K562 (cell line): ENCODE data around the gene C17orf50. TPM values are rescaled to one million over a fixed set of nuclear protein-coding genes. Genes with fewer than 3 reads are reported as not detected.

ENCODE experiments used
- ARNT ChIP-seq, 2 experiments: fragments of 450-650 bp; IDR thresholded peaks; 2 replicates each; pipeline ENCODE4 v1.6.1; 2016; ENCODE audit warnings: mild to moderate bottlenecking in 1 of 2
- ASH1L ChIP-seq: fragments of 450-650 bp; IDR thresholded peaks from 2 replicates; pipeline ENCODE4 v1.6.1; 2018; ENCODE audit warnings: borderline replicate concordance, mild to moderate bottlenecking, low read depth; ENCODE audit not compliant: partially characterized antibody
- DPF2 ChIP-seq: fragments of 450-650 bp; IDR thresholded peaks from 2 replicates; pipeline ENCODE4 v1.6.1; 2016
- FOXJ2 ChIP-seq: fragments of 200-800 bp; sonication (Bioruptor generic); IDR thresholded peaks from 2 replicates; pipeline ENCODE4 v1.6.1; 2016; ENCODE audit warnings: missing genetic modification characterization, missing compliant biosample characterization
- FOXJ3 ChIP-seq: sonication (generic); formaldehyde crosslinking; IDR thresholded peaks from 2 replicates; pipeline ENCODE4 v1.4.0; 2020; ENCODE audit warnings: mild to moderate bottlenecking, missing genetic modification reagents
- GTF3C2 ChIP-seq: IDR thresholded peaks from 3 replicates; pipeline ENCODE4 v1.6.1; 2011; ENCODE audit warnings: borderline replicate concordance, mild to moderate bottlenecking, moderate library complexity; ENCODE audit not compliant: insufficient read length; ENCODE audit errors: extremely low read depth
- LARP7 ChIP-seq: fragments of 450-650 bp; IDR thresholded peaks from 2 replicates; pipeline ENCODE4 v1.6.1; 2016
- MAFG ChIP-seq: fragments of 450-650 bp; conservative IDR thresholded peaks from 2 replicates; pipeline ENCODE4 v1.6.1; 2016; ENCODE audit warnings: missing genetic modification characterization, missing compliant biosample characterization
- MEF2D ChIP-seq: conservative IDR thresholded peaks from 2 replicates; pipeline ENCODE4 v1.6.1; 2016; ENCODE audit warnings: low read depth, missing genetic modification characterization, missing compliant biosample characterization
- MIER1 ChIP-seq: fragments of 450-650 bp; IDR thresholded peaks from 2 replicates; pipeline ENCODE4 v1.6.1; 2016; ENCODE audit warnings: antibody characterized with exemption, mild to moderate bottlenecking, low read depth
- NCOA6 ChIP-seq: fragments of 450-650 bp; IDR thresholded peaks from 2 replicates; pipeline ENCODE4 v1.6.1; 2017; ENCODE audit warnings: mild to moderate bottlenecking
- NR1H2 ChIP-seq: sonication (generic); formaldehyde crosslinking; IDR thresholded peaks from 2 replicates; pipeline ENCODE4 v1.4.0; 2020; ENCODE audit warnings: mild to moderate bottlenecking, missing genetic modification reagents
- PATZ1 ChIP-seq: fragments of 250-450 bp; sonication (Bioruptor Pico); IDR thresholded peaks from 2 replicates; pipeline ENCODE4 v1.5.0; 2020; ENCODE audit warnings: mild to moderate bottlenecking, borderline replicate concordance
- U2AF2 ChIP-seq: fragments of 200-400 bp; formaldehyde crosslinking; optimal IDR thresholded peaks from 2 replicates; pipeline ENCODE3; 2017; ENCODE audit warnings: low read depth, mild to moderate bottlenecking, low read length
- ZBED1 ChIP-seq: IDR thresholded peaks from 2 replicates; pipeline ENCODE4 v1.6.1; 2014
- ZC3H8 ChIP-seq: fragments of 450-650 bp; IDR thresholded peaks from 2 replicates; pipeline ENCODE4 v1.6.1; 2017
- ZNF239 ChIP-seq: fragments of 250-450 bp; sonication (Bioruptor Pico); IDR thresholded peaks from 2 replicates; pipeline ENCODE4 v1.4.0; 2020; ENCODE audit warnings: mild to moderate bottlenecking
- ZNF695 ChIP-seq: fragments of 450-650 bp; formaldehyde crosslinking; IDR thresholded peaks from 2 replicates; pipeline ENCODE4 v1.4.0; 2020; ENCODE audit warnings: mild to moderate bottlenecking, moderate library complexity
- ZNF778 ChIP-seq: fragments of 450-650 bp; formaldehyde crosslinking; IDR thresholded peaks from 2 replicates; pipeline ENCODE4 v1.4.0; 2020; ENCODE audit warnings: mild to moderate bottlenecking, moderate library complexity
- polyA plus RNA-seq, 8 experiments: library from polyadenylated mRNA; depleted of rRNA in 4 of 8; stranded (reverse) in 5 of 8; unstranded in 3 of 8; fragments of >200 nt; fragmentation: Nextera tagmentation in 2 of 8; fragmentation: Illumina TruSeq in 1 of 8; extraction: Ambion mirVana in 2 of 8; extraction: Trizol in 1 of 8; gene quantifications; 2 replicates each; pipeline versions ENCODE4 v1.2.1 to v1.2.3, GENCODE V29; 2011 to 2014; ENCODE audit warnings: inconsistent platforms in 1 of 8, missing spikeins in 1 of 8
- total RNA-seq, 7 experiments: library from RNA; depleted of rRNA in 6 of 7; stranded (reverse); fragments of >200 nt in 6 of 7; fragmentation: Illumina TruSeq in 2 of 7; extraction: Trizol in 2 of 7; gene quantifications; 2 replicates each; pipeline versions ENCODE4 v1.2.1 to v1.2.3, GENCODE V29; 2011 to 2021; ENCODE audit warnings: low replicate concordance in 1 of 7
- TF ChIP-seq, protein P1 (sequence below): fragments of 250-450 bp; sonication (Bioruptor Pico); IDR thresholded peaks from 2 replicates; pipeline ENCODE4 v1.8.0; 2021; ENCODE audit warnings: moderate library complexity, mild to moderate bottlenecking, inconsistent platforms

Gene C17orf50
- total and polyA plus RNA-seq, 9 of the 15 experiments (the other 6 are each of a cell fraction or from before 2014, with no cell fraction given) = not detected

DNA sequence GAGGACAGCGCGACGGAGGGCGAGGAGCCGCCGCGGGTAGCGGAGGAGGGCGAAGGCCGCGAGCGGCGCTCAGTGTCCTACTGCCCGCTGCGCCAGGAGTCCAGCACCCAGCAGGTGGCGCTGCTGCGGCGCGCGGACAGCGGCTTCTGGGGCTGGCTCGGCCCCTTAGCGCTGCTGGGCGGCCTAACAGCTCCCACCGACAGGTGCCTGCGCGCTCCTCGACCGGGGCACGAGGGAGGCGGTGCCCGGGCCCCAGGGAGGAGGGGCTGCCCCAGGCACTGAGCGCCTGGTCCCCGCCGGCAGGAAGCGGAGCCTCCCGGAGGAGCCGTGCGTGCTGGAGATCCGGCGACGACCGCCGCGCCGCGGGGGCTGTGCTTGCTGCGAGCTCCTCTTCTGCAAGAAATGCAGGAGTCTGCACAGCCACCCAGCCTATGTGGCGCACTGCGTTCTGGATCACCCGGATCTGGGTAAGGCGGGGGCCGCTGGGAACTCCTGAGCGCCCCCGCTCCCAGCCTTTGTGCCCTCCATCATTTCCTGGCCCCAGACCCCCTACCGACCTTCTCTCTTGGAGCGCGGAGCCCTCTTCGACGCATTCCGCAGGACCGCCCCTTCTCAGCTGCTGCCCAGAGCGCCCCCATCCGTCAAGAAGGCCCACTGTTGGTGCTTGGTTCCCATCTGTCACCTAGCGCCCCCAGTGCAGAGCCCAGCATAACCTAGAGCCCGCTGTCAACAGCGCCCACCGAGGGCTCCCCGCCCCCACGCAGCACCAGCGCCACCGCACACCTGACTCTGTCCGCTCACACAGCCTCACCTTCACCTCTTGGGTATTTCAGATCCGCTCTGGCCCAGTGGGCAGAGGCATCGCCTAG lies 3.7 kb downstream of the C17orf50 start (continued):
- TF ChIP-seq, protein P1, sequence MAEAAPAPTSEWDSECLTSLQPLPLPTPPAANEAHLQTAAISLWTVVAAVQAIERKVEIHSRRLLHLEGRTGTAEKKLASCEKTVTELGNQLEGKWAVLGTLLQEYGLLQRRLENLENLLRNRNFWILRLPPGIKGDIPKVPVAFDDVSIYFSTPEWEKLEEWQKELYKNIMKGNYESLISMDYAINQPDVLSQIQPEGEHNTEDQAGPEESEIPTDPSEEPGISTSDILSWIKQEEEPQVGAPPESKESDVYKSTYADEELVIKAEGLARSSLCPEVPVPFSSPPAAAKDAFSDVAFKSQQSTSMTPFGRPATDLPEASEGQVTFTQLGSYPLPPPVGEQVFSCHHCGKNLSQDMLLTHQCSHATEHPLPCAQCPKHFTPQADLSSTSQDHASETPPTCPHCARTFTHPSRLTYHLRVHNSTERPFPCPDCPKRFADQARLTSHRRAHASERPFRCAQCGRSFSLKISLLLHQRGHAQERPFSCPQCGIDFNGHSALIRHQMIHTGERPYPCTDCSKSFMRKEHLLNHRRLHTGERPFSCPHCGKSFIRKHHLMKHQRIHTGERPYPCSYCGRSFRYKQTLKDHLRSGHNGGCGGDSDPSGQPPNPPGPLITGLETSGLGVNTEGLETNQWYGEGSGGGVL = no peak
- TF ChIP-seq ASH1L (no peak), MEF2D (tag) (no peak), ZNF778 (CRISPR knock-in tag) (no peak), ZC3H8 (no peak), FOXJ3 (CRISPR knock-in tag) (no peak), ZBED1 (no peak), ARNT (IDR thresholded peaks at IDR 0.05) (no peak), ZNF239 (CRISPR knock-in tag) (no peak), NCOA6 (peak; percentile 85), MAFG (tag) (no peak), U2AF2 (no peak), FOXJ2 (tag) (no peak), ZNF695 (CRISPR knock-in tag) (no peak), MIER1 (no peak), PATZ1 (CRISPR knock-in tag) (no peak), GTF3C2 (no peak), LARP7 (no peak), DPF2 (no peak), NR1H2 (CRISPR knock-in tag) (no peak)
